Fibroblast of peridontal ligament (primary cell): ENCODE results near the gene C17orf75.
A peak's percentile ranks its signal among the peaks of the same experiment; 100 is the strongest.
"Not testable (repeated sequence)": the region's sequence is repeated elsewhere in the genome, so short reads cannot be mapped to it uniquely, and the experiment has no call there.

Experiments
- DNase-seq: peaks from one replicate; pipeline ENCODE4 v3.0.0-alpha.2; 2010; ENCODE audit errors: extremely low read depth

C17orf75 gene

GRCh38 chr17:32341857-32342602 is at the start of gene C17orf75:
TSS of gene C17orf75 (minus strand) at chr17:32342173. CDS start at chr17:32342139, 34 bp downstream.
- peak; percentile 67 for DNase-seq

GRCh38 chr17:32388613-32389459 is 46.9 kb upstream of the C17orf75 start:
- DNase-seq = no peak

- not testable (repeated sequence) for DNase-seq
Measured at GRCh38 chr17:32388128-32388527, 46.2 kb upstream of the C17orf75 start.

- no peak for DNase-seq
Measured at GRCh38 chr17:32386844-32387243, 44.9 kb upstream of the C17orf75 start.

- DNase-seq = no peak
Measured at GRCh38 chr17:32385971-32386370, 44.0 kb upstream of the C17orf75 start.

- DNase-seq = no peak
Measured at GRCh38 chr17:32385121-32385520, 43.1 kb upstream of the C17orf75 start.

- no peak for DNase-seq
Measured at GRCh38 chr17:32383926-32384434, 42.0 kb upstream of the C17orf75 start.

GRCh38 chr17:32382526-32383223 is 40.7 kb upstream of the C17orf75 start:
- DNase-seq = no peak

- no peak for DNase-seq
Measured at GRCh38 chr17:32370426-32370825, 28.5 kb upstream of the C17orf75 start.

- DNase-seq = peak; percentile 39
Measured at GRCh38 chr17:32361270-32361669, 19.3 kb upstream of the C17orf75 start.

GRCh38 chr17:32357615-32358014 is 15.6 kb upstream of the C17orf75 start:
- no peak for DNase-seq

- DNase-seq = no peak
Measured at GRCh38 chr17:32356750-32357149, 14.8 kb upstream of the C17orf75 start.

- DNase-seq = no peak
Measured at GRCh38 chr17:32356378-32356743, 14.4 kb upstream of the C17orf75 start.

- no peak for DNase-seq
Measured at GRCh38 chr17:32355649-32356377, 13.8 kb upstream of the C17orf75 start.

GRCh38 chr17:32352734-32353133 is 10.8 kb upstream of the C17orf75 start:
- DNase-seq = not testable (repeated sequence)

GRCh38 chr17:32350666-32351418 is 8.9 kb upstream of the C17orf75 start:
- DNase-seq = peak; percentile 81

GRCh38 chr17:32349854-32350665 is 8.1 kb upstream of the C17orf75 start, which contains the start of gene ZNF207:
TSS of gene ZNF207 (plus strand) at chr17:32350157. CDS start at chr17:32350286, 129 bp downstream.
- DNase-seq = peak; percentile 96

- DNase-seq = no peak
Measured at GRCh38 chr17:32349503-32349853, 7.5 kb upstream of the C17orf75 start.

- DNase-seq = no peak
Measured at GRCh38 chr17:32348483-32348800, 6.5 kb upstream of the C17orf75 start.
